ENCODE data around the gene MIF4GD. TPM values are rescaled to one million over a fixed set of nuclear protein-coding genes. Genes with fewer than 3 reads are reported as not detected.

MIF4GD gene
- total RNA-seq, 2 experiments from 2014 or later = 29.4 to 32.4 TPM

DNA sequence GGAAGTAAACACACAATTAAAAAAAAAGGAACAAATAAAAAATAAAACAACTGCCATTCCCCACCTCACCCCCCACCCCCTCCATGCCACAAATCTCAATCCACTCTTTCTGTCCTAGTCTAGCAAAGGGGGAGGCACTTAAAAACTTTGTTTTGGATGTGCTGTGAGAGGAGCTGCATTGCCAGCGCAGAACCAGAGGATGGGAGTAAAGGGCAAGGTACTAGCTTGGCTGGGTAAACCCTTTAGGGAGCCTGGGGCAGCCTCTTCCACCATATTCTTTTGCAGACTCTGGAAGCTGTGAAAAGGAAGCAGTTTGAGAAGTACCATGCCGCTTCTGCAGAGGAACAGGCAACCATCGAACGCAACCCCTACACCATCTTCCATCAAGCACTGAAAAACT, 8.0 kb downstream of the MIF4GD start:
- DNase-seq = no peak
- CTCF ChIA-PET = interaction anchor here (1.0 to 4.1 kb wide), 4 partner anchors 8 to 149 kb away, joined by 3 to 83 read pairs (median 22); partner anchors contain the start of gene MIF4GD
- intact Hi-C loops (cut with DNase I, micrococcal nuclease) = loop anchor here in 1 of 2 experiments (5.0 to 10.0 kb wide), 2 partner anchors 391 to 492 kb away; partner anchors contain the start of gene FDXR
- H3K4me1 ChIP-seq (ENCODE audit: insufficient read depth, low read length) = peaks cover 39% of the 10 kb centered on the region
- TF ChIP-seq, protein P1, sequence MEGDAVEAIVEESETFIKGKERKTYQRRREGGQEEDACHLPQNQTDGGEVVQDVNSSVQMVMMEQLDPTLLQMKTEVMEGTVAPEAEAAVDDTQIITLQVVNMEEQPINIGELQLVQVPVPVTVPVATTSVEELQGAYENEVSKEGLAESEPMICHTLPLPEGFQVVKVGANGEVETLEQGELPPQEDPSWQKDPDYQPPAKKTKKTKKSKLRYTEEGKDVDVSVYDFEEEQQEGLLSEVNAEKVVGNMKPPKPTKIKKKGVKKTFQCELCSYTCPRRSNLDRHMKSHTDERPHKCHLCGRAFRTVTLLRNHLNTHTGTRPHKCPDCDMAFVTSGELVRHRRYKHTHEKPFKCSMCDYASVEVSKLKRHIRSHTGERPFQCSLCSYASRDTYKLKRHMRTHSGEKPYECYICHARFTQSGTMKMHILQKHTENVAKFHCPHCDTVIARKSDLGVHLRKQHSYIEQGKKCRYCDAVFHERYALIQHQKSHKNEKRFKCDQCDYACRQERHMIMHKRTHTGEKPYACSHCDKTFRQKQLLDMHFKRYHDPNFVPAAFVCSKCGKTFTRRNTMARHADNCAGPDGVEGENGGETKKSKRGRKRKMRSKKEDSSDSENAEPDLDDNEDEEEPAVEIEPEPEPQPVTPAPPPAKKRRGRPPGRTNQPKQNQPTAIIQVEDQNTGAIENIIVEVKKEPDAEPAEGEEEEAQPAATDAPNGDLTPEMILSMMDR (IDR thresholded peaks at IDR 0.05) = no peak
- Mint-ChIP-seq H3K27me3 (no peaks in the 10 kb centered on the region), H3K9me3 (no peaks in the 10 kb centered on the region), H3K27ac (peak overlapping the region; percentile 100), H3K4me1 (ENCODE audit: low read depth) (peaks cover 42% of the 10 kb centered on the region), H3K36me3 (ENCODE audit: low read depth) (peaks cover 60% of the 10 kb centered on the region), H3K4me3 (peak overlapping the region; percentile 100)
- no peaks in the 10 kb centered on the region for H3K9me3 ChIP-seq (ENCODE audit: control insufficient read depth in 1 of 2, insufficient read depth in 1 of 2, low read length in 2 of 2)
- H3K27me3 ChIP-seq (ENCODE audit: control insufficient read depth in 1 of 2, insufficient read depth in 2 of 2, low read length in 2 of 2) = no peaks in the 10 kb centered on the region
- peaks cover 43% of the 10 kb centered on the region for H3K36me3 ChIP-seq (ENCODE audit: insufficient read depth, low read length)
- no peak for ATAC-seq (ENCODE audit: poor library complexity)
- POLR2A ChIA-PET = interaction anchor here (0.9 to 4.3 kb wide), 6 partner anchors 8 to 517 kb away, joined by 3 to 141 read pairs (median 4); partner anchors contain the start of genes MIF4GD, SLC25A19 and SUMO2
- no peak overlapping the region for H3K4me3 ChIP-seq (ENCODE audit: low read length)
- no peak overlapping the region for H3K27ac ChIP-seq (ENCODE audit: low read depth in 1 of 2, low read length in 2 of 2)

- H3K4me3 Mint-ChIP-seq = peak overlapping the region; percentile 100
- TF ChIP-seq, protein P1 (IDR thresholded peaks at IDR 0.05) = no peak
- H3K27ac ChIP-seq (ENCODE audit: low read depth in 1 of 2, low read length in 2 of 2) = peak overlapping the region; percentile 94 to 96
- H3K9me3 Mint-ChIP-seq = no peaks in the 10 kb centered on the region
- H3K27ac Mint-ChIP-seq = peak overlapping the region; percentile 100
- ChIA-PET CTCF (interaction anchor here (0.6 to 4.1 kb wide), 6 partner anchors 9 to 150 kb away, joined by 3 to 83 read pairs (median 17); partner anchors contain the start of genes MIF4GD and SLC25A19), POLR2A (interaction anchor here (0.6 to 4.3 kb wide), 27 partner anchors 9 to 1092 kb away, joined by 3 to 141 read pairs (median 4); partner anchors contain the start of genes GRB2, MIF4GD, MRPL58 and NT5C)
- peak overlapping the region; percentile 90 for H3K4me3 ChIP-seq (ENCODE audit: low read length)
- intact Hi-C loops (cut with DNase I, micrococcal nuclease) = loop anchor here in 1 of 2 experiments (5.0 to 10.0 kb wide), 2 partner anchors 390 to 493 kb away; partner anchors contain the start of gene FDXR
- H3K36me3 Mint-ChIP-seq (ENCODE audit: low read depth) = peaks cover 54% of the 10 kb centered on the region
- H3K27me3 ChIP-seq (ENCODE audit: control insufficient read depth in 1 of 2, insufficient read depth in 2 of 2, low read length in 2 of 2) = no peaks in the 10 kb centered on the region
- ATAC-seq (ENCODE audit: poor library complexity) = no peak
- no peaks in the 10 kb centered on the region for H3K27me3 Mint-ChIP-seq
- peaks cover 51% of the 10 kb centered on the region for H3K4me1 Mint-ChIP-seq (ENCODE audit: low read depth)
- H3K36me3 ChIP-seq (ENCODE audit: insufficient read depth, low read length) = peaks cover 40% of the 10 kb centered on the region
- peak in 1 of 14 experiments; percentile 18 for DNase-seq
- H3K4me1 ChIP-seq (ENCODE audit: insufficient read depth, low read length) = peaks cover 35% of the 10 kb centered on the region
- no peaks in the 10 kb centered on the region for H3K9me3 ChIP-seq (ENCODE audit: control insufficient read depth in 1 of 2, insufficient read depth in 1 of 2, low read length in 2 of 2)
Observed at GRCh38 chr17:75262112-75262606, 8.9 kb downstream of the MIF4GD start.

- peak within 1 kb of the TSS; percentile 100 for H3K4me3 Mint-ChIP-seq
- TF ChIP-seq, protein P1 (IDR thresholded peaks at IDR 0.05) = no peak
- H3K36me3 ChIP-seq (ENCODE audit: insufficient read depth, low read length) = peaks cover 34% of the 10 kb centered on the region
- peaks cover 48% of the 10 kb centered on the region for H3K36me3 Mint-ChIP-seq (ENCODE audit: low read depth)
- H3K9me3 Mint-ChIP-seq = no peaks in the 10 kb centered on the region
- H3K27me3 ChIP-seq (ENCODE audit: control insufficient read depth in 1 of 2, insufficient read depth in 2 of 2, low read length in 2 of 2) = no peaks in the 10 kb centered on the region
- POLR2A ChIA-PET = interaction anchor here (0.7 to 4.3 kb wide), 27 partner anchors 9 to 1093 kb away, joined by 3 to 141 read pairs (median 5); partner anchors contain the start of genes FDXR, GRB2, MIF4GD and MRPL58
- DNase-seq = peak; percentile 92 to 97 (median 95)
- H3K4me1 ChIP-seq (ENCODE audit: insufficient read depth, low read length) = peaks cover 35% of the 10 kb centered on the region
- CTCF ChIA-PET = interaction anchor here (0.6 to 4.1 kb wide), 12 partner anchors 9 to 300 kb away, joined by 3 to 83 read pairs (median 4); partner anchors contain the start of genes MIF4GD, MRPL58 and SLC25A19
- intact Hi-C loops (cut with DNase I, micrococcal nuclease) = loop anchor here (1.0 to 10.0 kb wide), 8 partner anchors 9 to 493 kb away; partner anchors contain the start of genes FDXR (in 1 of the 2), GRB2 (in 1 of the 2) and SLC25A19 (in 1 of the 2)
- peak within 1 kb of the TSS; percentile 90 for H3K4me3 ChIP-seq (ENCODE audit: low read length)
- no peaks in the 10 kb centered on the region for H3K9me3 ChIP-seq (ENCODE audit: control insufficient read depth in 1 of 2, insufficient read depth in 1 of 2, low read length in 2 of 2)
- peak; percentile 94 for ATAC-seq (ENCODE audit: poor library complexity)
- H3K27ac Mint-ChIP-seq = peak within 1 kb of the TSS; percentile 100
- no peaks in the 10 kb centered on the region for H3K27me3 Mint-ChIP-seq
- peak within 1 kb of the TSS; percentile 94 to 96 for H3K27ac ChIP-seq (ENCODE audit: low read depth in 1 of 2, low read length in 2 of 2)
- H3K4me1 Mint-ChIP-seq (ENCODE audit: low read depth) = peaks cover 58% of the 10 kb centered on the region
Observed at GRCh38 chr17:75261336-75262111, 9.5 kb downstream of the MIF4GD start, which contains the start of the genes GGA3 and MRPS7. GGA3 (minus strand) TSS chr17:75261606; CDS start chr17:75261587, 19 bp downstream. MRPS7 (plus strand) TSS chr17:75261879; CDS start chr17:75261901, 22 bp downstream.

Measured in CD4-positive, alpha-beta T cell (primary cell).